Left renal cortex interstitium (tissue), 4 donors: ENCODE results near the gene IDH2. TPM values are rescaled to one million over a fixed set of nuclear protein-coding genes. Genes with fewer than 3 reads are reported as not detected.
"Not testable (repeated sequence)": the region's sequence is repeated elsewhere in the genome, so short reads cannot be mapped to it uniquely, and the experiment has no call there.

Experiments used
- DNase-seq, 4 donors: peaks; one replicate each; pipeline ENCODE4 v3.0.0-alpha.2; 2013; ENCODE audit warnings: low read depth in 4 of 4, low spot score in 2 of 4, missing footprints in 1 of 4
- polyA plus RNA-seq, 4 donors: library from polyadenylated mRNA; unstranded; fragments of 120-200 nt; gene quantifications; one replicate each; pipeline ENCODE4 v1.2.1, GENCODE V29; 2013; ENCODE audit not compliant: insufficient read length in 4 of 4

The IDH2 gene
- polyA plus RNA-seq, 4 donors = 200 to 237 (median 214) TPM

GRCh38 chr15:90087454-90088154 lies 14.7 kb downstream of the IDH2 start:
- no peak for DNase-seq

- DNase-seq = no peak
Measured at GRCh38 chr15:90086868-90087268, 15.4 kb downstream of the IDH2 start.

- no peak for DNase-seq
Measured at GRCh38 chr15:90085565-90085964, 16.7 kb downstream of the IDH2 start.

GRCh38 chr15:90084876-90085423 lies 17.3 kb downstream of the IDH2 start:
- no peak for DNase-seq

- no peak for DNase-seq
Measured at GRCh38 chr15:90083954-90084607, 18.2 kb downstream of the IDH2 start.

GRCh38 chr15:90083419-90083818 lies 18.8 kb downstream of the IDH2 start:
- DNase-seq = no peak

GRCh38 chr15:90082140-90082715 lies 20.0 kb downstream of the IDH2 start:
- DNase-seq = no peak

- no peak for DNase-seq
Measured at GRCh38 chr15:90080818-90081393, 21.4 kb downstream of the IDH2 start.

GRCh38 chr15:90080458-90080755 lies 21.9 kb downstream of the IDH2 start:
- DNase-seq = no peak

- DNase-seq = no peak
Measured at GRCh38 chr15:90079619-90080457, 22.4 kb downstream of the IDH2 start.

GRCh38 chr15:90078965-90079364 lies 23.3 kb downstream of the IDH2 start:
- DNase-seq = no peak

GRCh38 chr15:90076716-90077115 lies 25.6 kb downstream of the IDH2 start:
- no peak for DNase-seq

GRCh38 chr15:90075420-90076289 lies 26.6 kb downstream of the IDH2 start:
- DNase-seq = no peak

- DNase-seq = no peak
Measured at GRCh38 chr15:90074916-90075315, 27.4 kb downstream of the IDH2 start.

GRCh38 chr15:90074023-90074422 lies 28.2 kb downstream of the IDH2 start:
- no peak for DNase-seq

- no peak for DNase-seq
Measured at GRCh38 chr15:90072978-90073640, 29.2 kb downstream of the IDH2 start.

GRCh38 chr15:90071220-90071807 lies 31.0 kb downstream of the IDH2 start:
- peak in 2 of 4 donors; percentile 63 to 69 for DNase-seq

- not testable (repeated sequence) for DNase-seq
Measured at GRCh38 chr15:90070623-90071022, 31.6 kb downstream of the IDH2 start.
